ENCODE measurements around the gene KCTD4. TPM values are rescaled to one million over a fixed set of nuclear protein-coding genes. Genes with fewer than 3 reads are reported as not detected.
"Not testable (repeated sequence)": the region's sequence is repeated elsewhere in the genome, so short reads cannot be mapped to it uniquely, and the experiment has no call there.

KCTD4 gene
- total RNA-seq, 2 experiments from 2014 or later: not detected

DNA sequence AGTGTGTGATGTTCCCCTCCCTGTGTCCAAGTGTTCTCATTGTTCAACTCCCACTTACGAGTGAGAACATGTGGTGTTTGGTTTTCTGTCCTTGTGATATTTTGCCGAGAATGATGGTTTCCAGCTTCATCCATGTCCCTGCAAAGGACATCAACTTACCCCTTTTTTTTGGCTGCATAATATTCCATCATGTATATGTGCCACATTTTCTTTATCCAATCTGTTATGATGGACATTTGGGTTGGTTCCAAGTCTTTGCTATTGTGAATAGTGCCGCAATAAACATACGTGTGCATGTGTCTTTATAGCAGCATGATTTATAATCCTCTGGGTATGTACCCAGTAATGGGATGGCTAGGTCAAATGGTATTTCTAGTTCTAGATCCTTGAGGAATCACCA is 11.8 kb downstream of the KCTD4 start:
- H3K4me1 Mint-ChIP-seq (ENCODE audit: low read depth); H3K27ac Mint-ChIP-seq; H3K9me3 Mint-ChIP-seq; H3K27me3 Mint-ChIP-seq; POLR2A ChIA-PET; CTCF ChIA-PET; DNase-seq; H3K4me3 Mint-ChIP-seq; intact Hi-C loops (cut with micrococcal nuclease); H3K36me3 Mint-ChIP-seq: not testable (repeated sequence)

DNA sequence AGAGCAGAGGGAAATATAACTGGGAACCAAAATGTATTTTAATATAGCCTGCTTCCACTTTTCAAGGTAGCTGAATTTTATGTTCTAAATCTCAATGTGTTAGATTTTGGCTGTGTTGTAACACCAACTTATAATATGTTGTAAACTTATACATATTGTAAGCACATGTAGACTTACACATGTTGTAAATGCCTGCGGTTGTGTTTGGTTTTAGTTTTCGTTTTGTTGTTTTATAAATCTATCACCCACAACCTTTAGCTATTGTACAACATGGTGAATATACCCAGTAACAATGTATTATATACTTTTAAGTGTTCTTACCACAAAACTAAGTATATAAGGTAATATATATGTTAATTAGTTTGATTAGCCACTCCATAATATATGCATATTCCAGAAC is 15.6 kb downstream of the KCTD4 start:
- Mint-ChIP-seq H3K9me3 (peaks cover 6% of the 10 kb centered on the region), H3K4me1 (ENCODE audit: low read depth) (peaks cover 11% of the 10 kb centered on the region), H3K27ac (no peak overlapping the region), H3K27me3 (no peaks in the 10 kb centered on the region), H3K36me3 (peaks cover 12% of the 10 kb centered on the region), H3K4me3 (no peak overlapping the region)
- CTCF ChIA-PET: no interaction called here
- intact Hi-C loops (cut with micrococcal nuclease): no loop called here
- no peak for DNase-seq
- POLR2A ChIA-PET: no interaction called here

DNA sequence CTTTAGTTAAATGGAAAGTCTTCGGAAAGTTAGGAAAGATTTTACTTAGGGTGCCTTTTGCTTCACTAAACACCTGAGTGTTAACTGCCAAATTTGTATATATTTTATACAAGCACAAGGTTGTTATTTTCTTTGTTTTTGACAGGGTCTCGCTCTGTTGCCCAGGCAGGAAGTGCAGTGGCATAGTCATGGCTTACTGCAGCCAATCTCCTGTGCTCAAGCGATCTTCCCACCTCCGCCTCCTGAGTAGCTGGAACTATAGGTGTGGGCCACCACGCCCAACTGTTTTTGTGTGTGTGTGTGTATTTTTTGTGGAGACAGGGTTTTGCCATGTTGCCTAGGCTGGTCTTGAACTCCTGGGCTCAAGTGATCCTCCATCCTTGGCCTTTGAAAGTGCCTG is 16.2 kb downstream of the KCTD4 start:
- POLR2A ChIA-PET: no interaction called here
- Mint-ChIP-seq H3K4me3 (no peak overlapping the region), H3K27me3 (no peaks in the 10 kb centered on the region), H3K9me3 (peaks cover 6% of the 10 kb centered on the region), H3K27ac (no peak overlapping the region), H3K4me1 (ENCODE audit: low read depth) (peaks cover 16% of the 10 kb centered on the region), H3K36me3 (peaks cover 12% of the 10 kb centered on the region)
- CTCF ChIA-PET: no interaction called here
- intact Hi-C loops (cut with micrococcal nuclease): no loop called here
- DNase-seq: no peak

DNA sequence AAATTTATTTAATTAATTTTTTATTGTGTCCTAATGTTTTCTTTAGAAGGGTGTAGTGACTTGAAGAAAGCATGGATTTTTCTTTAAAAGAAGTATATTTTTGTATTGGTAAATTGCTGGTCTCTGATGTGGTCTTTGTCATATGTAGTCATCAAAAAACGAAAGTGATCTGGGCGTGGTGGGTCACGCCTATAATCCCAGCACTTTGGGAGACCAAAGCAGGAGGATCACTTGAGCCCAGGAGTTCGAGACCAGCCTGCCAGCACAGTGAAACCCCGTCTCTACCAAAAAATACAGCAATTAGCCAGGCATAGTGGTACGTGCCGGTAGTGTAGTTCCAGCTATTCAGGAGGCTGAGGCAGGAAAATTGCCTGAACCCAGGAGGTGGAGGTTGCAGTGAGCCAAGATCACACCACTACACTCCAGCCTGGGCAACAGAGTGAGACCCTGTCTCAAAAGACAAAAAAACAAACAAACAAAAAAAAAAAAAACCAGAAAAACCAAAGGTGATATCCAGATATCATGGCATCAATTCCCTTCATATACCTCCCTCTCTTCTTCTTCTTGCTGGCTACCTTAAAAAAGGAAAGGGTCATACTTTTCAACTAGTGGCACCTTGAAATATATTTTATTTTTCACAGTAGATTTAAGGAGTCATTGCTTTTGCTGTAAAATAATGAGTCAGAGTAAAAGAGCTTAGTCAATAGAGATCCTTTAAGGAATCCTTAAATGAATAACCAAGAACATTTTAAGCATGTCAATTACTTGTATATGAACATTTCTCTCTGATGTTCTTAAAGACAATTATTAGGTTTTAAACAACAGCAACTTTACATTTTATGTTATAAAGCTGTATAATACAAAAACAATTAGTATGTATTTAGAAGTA is 19.9 kb downstream of the KCTD4 start:
- no peaks in the 10 kb centered on the region for H3K9me3 Mint-ChIP-seq
- ChIA-PET POLR2A (interaction anchor here (1.3 kb wide), 1 partner anchor 9 kb away, joined by 3 read pairs; no protein-coding TSS in a partner anchor), CTCF (interaction anchor here (0.6 to 1.3 kb wide), 2 partner anchors 125 to 129 kb away, joined by 3 read pairs; no protein-coding TSS in a partner anchor)
- H3K36me3 Mint-ChIP-seq: peaks cover 10% of the 10 kb centered on the region
- no peak overlapping the region for H3K4me3 Mint-ChIP-seq
- H3K27me3 Mint-ChIP-seq: no peaks in the 10 kb centered on the region
- peaks cover 34% of the 10 kb centered on the region for H3K4me1 Mint-ChIP-seq (ENCODE audit: low read depth)
- intact Hi-C loops (cut with micrococcal nuclease): loop anchor here (1.0 kb wide), 1 partner anchor 25 kb away; no protein-coding TSS in a partner anchor
- DNase-seq: peak; percentile 15
- H3K27ac Mint-ChIP-seq: no peak overlapping the region

DNA sequence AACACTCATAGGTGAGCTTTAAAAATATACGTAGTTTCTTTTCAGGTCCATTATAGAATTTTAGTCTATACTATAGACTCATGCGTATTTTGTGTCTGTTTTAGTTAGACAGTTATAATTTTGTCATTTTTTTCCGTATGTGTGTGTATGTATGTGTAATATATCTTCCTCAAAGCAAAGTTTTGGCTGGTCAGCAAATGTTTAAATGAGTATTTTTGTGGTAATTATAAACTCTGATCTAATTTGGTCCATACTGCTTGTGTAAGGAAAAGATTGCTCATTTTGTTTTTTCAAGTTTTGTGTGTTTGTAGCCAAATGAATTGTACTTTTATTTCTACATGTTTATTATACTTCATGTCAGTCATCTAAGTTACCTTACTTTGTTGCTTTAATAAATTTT is 20.5 kb downstream of the KCTD4 start:
- POLR2A ChIA-PET: no interaction called here
- no peak for DNase-seq
- H3K4me1 Mint-ChIP-seq (ENCODE audit: low read depth): peaks cover 34% of the 10 kb centered on the region
- H3K4me3 Mint-ChIP-seq: no peak overlapping the region
- no peaks in the 10 kb centered on the region for H3K9me3 Mint-ChIP-seq
- no peaks in the 10 kb centered on the region for H3K27me3 Mint-ChIP-seq
- CTCF ChIA-PET: no interaction called here
- H3K36me3 Mint-ChIP-seq: peaks cover 10% of the 10 kb centered on the region
- intact Hi-C loops (cut with micrococcal nuclease): loop anchor here (1.0 kb wide), 1 partner anchor 26 kb away; no protein-coding TSS in a partner anchor
- no peak overlapping the region for H3K27ac Mint-ChIP-seq

DNA sequence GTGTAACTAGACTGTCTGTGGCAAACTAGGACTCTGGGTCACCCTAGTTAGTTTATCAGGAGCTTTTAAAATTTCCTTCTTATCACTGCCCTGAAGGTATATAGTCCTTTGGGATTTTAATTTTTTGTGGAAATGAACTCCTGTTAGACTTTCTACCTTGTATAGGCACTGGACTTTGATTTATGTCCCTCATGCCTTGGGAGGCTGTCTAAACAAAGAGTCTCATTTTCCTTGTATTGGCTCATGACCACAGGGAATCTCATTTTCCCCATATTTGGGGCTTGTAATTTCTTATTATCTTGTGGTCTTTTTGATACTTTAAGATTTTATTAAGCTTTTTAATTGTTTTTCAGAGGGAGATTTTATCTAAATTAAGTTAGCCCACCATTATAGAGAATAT is 21.4 kb downstream of the KCTD4 start:
- H3K4me3 Mint-ChIP-seq: no peak overlapping the region
- no peaks in the 10 kb centered on the region for H3K27me3 Mint-ChIP-seq
- no peak for DNase-seq
- H3K36me3 Mint-ChIP-seq: peaks cover 19% of the 10 kb centered on the region
- intact Hi-C loops (cut with micrococcal nuclease): no loop called here
- ChIA-PET CTCF (interaction anchor here (1.2 kb wide), 1 partner anchor 129 kb away, joined by 3 read pairs; no protein-coding TSS in a partner anchor), POLR2A (no interaction called here)
- H3K27ac Mint-ChIP-seq: no peak overlapping the region
- H3K4me1 Mint-ChIP-seq (ENCODE audit: low read depth): peaks cover 34% of the 10 kb centered on the region
- H3K9me3 Mint-ChIP-seq: no peaks in the 10 kb centered on the region

DNA sequence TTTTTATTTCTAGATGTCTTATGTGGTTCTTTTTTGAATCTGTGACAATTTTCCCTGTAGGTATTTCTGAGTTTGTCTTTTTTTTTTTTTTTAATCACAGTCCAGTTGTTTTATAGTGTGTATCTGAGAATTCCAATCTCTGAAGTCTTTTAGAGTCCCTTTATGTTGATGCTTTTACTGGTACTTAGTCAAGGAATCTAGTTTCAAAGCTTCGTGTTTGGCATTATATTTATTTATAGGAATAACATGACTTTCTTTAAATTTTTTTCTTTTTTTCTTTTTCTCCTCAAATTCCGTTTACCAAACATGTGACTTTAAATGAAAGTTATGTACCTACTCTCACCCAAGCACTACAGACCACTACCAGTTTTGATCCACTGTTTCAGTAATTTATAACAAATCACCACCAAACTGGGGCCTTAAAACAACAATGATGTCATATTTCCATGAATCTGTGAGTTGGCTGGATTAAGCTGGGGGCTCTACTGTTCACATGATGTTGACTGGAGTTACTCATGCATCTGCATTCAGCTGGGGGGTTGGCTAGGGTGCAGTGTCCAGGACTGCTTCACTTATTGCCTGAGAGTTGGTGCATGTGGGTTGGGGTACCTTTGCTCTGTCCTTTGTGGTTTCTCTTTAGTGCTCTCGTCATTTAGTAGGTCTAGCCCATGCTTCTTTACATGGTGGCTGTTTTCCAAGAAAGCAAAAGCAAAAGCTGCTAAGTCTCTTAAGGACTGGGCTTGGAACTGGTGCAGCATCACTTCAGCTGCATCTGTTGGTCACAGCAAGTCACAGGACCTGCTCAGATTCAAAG is 22.3 kb downstream of the KCTD4 start:
- peak; percentile 24 for DNase-seq
- POLR2A ChIA-PET: no interaction called here
- peaks cover 34% of the 10 kb centered on the region for H3K4me1 Mint-ChIP-seq (ENCODE audit: low read depth)
- CTCF ChIA-PET: interaction anchor here (1.2 kb wide), 1 partner anchor 130 kb away, joined by 3 read pairs; no protein-coding TSS in a partner anchor
- peaks cover 22% of the 10 kb centered on the region for H3K36me3 Mint-ChIP-seq
- no peaks in the 10 kb centered on the region for H3K9me3 Mint-ChIP-seq
- H3K27ac Mint-ChIP-seq: no peak overlapping the region
- H3K27me3 Mint-ChIP-seq: no peaks in the 10 kb centered on the region
- intact Hi-C loops (cut with micrococcal nuclease): no loop called here
- H3K4me3 Mint-ChIP-seq: no peak overlapping the region

DNA sequence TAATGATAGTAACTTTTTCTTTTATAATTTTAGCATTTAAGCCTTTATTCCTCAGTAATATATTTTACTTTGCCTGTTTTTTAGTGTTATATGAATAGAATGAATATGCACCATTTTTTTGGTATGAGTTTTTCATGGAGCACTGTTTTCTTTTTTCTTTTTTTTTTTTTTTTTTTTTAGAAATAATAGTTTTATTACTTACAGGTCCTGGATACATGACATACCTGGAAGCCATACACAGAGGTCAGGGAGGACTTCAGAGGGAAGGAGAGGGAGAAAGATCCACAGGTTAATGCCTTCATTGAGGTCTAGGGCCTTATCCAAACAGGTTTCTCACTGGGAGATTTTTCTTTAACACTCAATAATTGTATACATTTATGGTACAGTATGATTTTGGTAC is 26.4 kb downstream of the KCTD4 start:
- no peak overlapping the region for H3K4me3 Mint-ChIP-seq
- H3K27ac Mint-ChIP-seq: no peak overlapping the region
- POLR2A ChIA-PET: no interaction called here
- DNase-seq: no peak
- CTCF ChIA-PET: interaction anchor here (0.6 kb wide), 1 partner anchor 153 kb away, joined by 3 read pairs; no protein-coding TSS in a partner anchor
- no peaks in the 10 kb centered on the region for H3K27me3 Mint-ChIP-seq
- peaks cover 38% of the 10 kb centered on the region for H3K36me3 Mint-ChIP-seq
- no peaks in the 10 kb centered on the region for H3K9me3 Mint-ChIP-seq
- peaks cover 24% of the 10 kb centered on the region for H3K4me1 Mint-ChIP-seq (ENCODE audit: low read depth)
- intact Hi-C loops (cut with micrococcal nuclease): no loop called here

DNA sequence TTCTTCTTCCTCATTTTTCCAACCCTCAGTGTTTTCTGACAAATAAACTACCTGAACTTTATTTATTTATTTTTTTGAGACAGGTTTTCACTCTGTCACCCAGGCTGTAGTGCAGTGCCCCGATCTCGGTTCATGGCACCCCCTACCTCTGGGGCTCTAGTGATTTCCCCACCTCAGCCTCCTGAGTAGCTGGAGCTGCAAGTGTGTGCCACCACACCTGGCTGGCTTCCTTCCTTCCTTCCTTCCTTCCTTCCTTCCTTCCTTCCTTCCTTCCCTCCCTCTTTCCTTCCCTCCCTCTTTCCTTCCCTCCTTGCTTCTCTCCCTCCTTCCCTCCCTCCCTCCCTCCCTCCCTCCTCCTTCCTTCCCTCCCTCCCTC is 32.3 kb downstream of the KCTD4 start:
- Mint-ChIP-seq H3K4me3 (no peak overlapping the region), H3K27ac (no peak overlapping the region), H3K36me3 (peaks cover 19% of the 10 kb centered on the region), H3K9me3 (no peaks in the 10 kb centered on the region), H3K4me1 (ENCODE audit: low read depth) (peaks cover 9% of the 10 kb centered on the region), H3K27me3 (no peaks in the 10 kb centered on the region)
- ChIA-PET POLR2A (no interaction called here), CTCF (no interaction called here)
- intact Hi-C loops (cut with micrococcal nuclease): no loop called here
- no peak for DNase-seq

DNA sequence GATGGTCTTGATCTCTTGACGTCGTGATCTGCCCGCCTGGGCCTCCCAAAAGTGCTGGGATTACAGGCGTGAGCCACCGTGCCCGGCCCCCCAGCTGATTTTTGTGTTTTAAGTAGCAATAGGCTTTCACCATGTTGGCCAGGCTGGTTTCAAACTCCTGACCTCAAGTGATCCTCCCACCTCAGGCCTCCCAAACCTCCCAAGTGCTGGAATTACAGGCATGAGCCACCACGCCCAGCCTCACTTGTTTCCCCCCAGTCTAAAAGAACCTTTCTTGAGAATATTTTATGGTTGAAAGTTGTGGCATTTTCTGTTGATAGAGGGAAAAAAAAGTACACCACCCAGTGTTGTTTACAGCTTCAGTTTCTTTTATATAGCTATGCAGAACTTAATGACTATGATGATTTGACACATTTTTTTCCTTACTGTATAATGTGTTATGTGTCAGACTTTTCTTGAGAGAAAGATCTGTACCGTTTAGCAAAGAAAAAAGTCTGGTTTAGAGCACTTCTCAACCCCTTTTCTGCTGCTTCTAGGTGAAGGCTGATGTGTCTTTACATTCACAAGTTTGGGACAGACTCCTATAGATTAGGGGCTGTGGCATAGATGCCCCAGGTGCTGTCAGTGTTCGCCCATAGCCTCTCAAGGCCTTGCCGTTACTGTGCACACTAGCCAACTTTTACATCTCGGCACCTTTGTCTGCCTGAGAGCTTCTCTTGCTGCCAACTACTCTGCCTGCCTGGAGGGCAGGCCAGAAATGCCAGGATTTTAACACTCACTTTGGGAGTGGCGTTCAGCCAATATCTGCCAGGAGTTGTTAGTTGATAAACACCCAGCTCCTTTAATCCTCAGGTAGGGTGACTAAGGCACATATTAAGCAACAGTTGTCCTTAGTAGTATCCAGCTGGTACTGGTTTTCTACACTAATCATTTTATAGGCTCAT is 33.0 kb downstream of the KCTD4 start:
- H3K4me1 Mint-ChIP-seq (ENCODE audit: low read depth): peaks cover 9% of the 10 kb centered on the region
- peaks cover 16% of the 10 kb centered on the region for H3K36me3 Mint-ChIP-seq
- ChIA-PET CTCF (no interaction called here), POLR2A (interaction anchor here (0.8 kb wide), 1 partner anchor 31 kb away, joined by 3 read pairs; no protein-coding TSS in a partner anchor)
- H3K9me3 Mint-ChIP-seq: no peaks in the 10 kb centered on the region
- H3K27me3 Mint-ChIP-seq: no peaks in the 10 kb centered on the region
- H3K4me3 Mint-ChIP-seq: no peak overlapping the region
- DNase-seq: no peak
- H3K27ac Mint-ChIP-seq: no peak overlapping the region
- intact Hi-C loops (cut with micrococcal nuclease): no loop called here

DNA sequence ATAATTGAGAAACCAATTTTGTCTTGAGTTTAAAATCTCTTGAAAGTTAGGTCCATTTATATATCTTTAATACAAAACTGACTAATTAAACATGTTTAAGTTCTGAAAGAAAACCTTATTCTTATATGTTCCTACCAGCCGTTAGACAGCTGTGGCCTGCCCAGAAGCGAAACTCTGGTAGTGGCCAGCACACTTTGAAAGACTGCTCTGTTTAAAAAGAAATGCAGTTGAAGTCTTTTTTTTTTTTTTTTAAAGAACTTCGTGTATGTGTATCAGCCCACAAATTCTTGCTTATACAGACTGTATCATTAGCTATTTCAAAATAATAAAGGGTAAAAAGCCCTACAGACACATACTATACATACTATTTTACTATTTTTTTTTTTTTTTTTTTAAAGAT is 34.0 kb downstream of the KCTD4 start:
- POLR2A ChIA-PET: interaction anchor here (0.8 kb wide), 1 partner anchor 32 kb away, joined by 3 read pairs; no protein-coding TSS in a partner anchor
- CTCF ChIA-PET: no interaction called here
- no peaks in the 10 kb centered on the region for H3K27me3 Mint-ChIP-seq

More for the DNA sequence above, 34.0 kb downstream of the KCTD4 start:
- H3K27ac Mint-ChIP-seq: no peak overlapping the region
- intact Hi-C loops (cut with micrococcal nuclease): no loop called here
- H3K4me3 Mint-ChIP-seq: no peak overlapping the region
- no peaks in the 10 kb centered on the region for H3K9me3 Mint-ChIP-seq
- no peak for DNase-seq
- peaks cover 11% of the 10 kb centered on the region for H3K4me1 Mint-ChIP-seq (ENCODE audit: low read depth)
- H3K36me3 Mint-ChIP-seq: peaks cover 13% of the 10 kb centered on the region
